Activated naive CD4-positive, alpha-beta T cell treated with Interleukin-2 at 50 U/mL for 16 hours (primary cell): Measurements from ENCODE around the gene PRMT5.
"Not testable (repeated sequence)": the region's sequence is repeated elsewhere in the genome, so short reads cannot be mapped to it uniquely, and the experiment has no call there.

Experiments
- DNase-seq: peaks from one replicate; pipeline ENCODE4 v3.0.0-alpha.2; 2020

PRMT5 gene

GRCh38 chr14:22929961-22930364 is 787 bp upstream of the PRMT5 start:
- DNase-seq, result no peak

GRCh38 chr14:22928237-22929103 is 706 bp downstream of the PRMT5 start:
- peak; percentile 5 for DNase-seq

- no peak for DNase-seq
Observed at GRCh38 chr14:22926316-22926715, 2.9 kb downstream of the PRMT5 start.

- no peak for DNase-seq
Observed at GRCh38 chr14:22925513-22925912, 3.7 kb downstream of the PRMT5 start.

GRCh38 chr14:22923746-22924145 is 5.4 kb downstream of the PRMT5 start:
- DNase-seq, result no peak

GRCh38 chr14:22922294-22922693 is 6.9 kb downstream of the PRMT5 start:
- no peak for DNase-seq

GRCh38 chr14:22920697-22921096 is 8.5 kb downstream of the PRMT5 start:
- no peak for DNase-seq

- no peak for DNase-seq
Observed at GRCh38 chr14:22919601-22919921, 9.6 kb downstream of the PRMT5 start.

- peak; percentile 99 for DNase-seq
Observed at GRCh38 chr14:22918804-22919600, 10.2 kb downstream of the PRMT5 start, which contains the start of gene RBM23. Gene RBM23 (minus strand): TSS chr14:22919149.

- no peak for DNase-seq
Observed at GRCh38 chr14:22915886-22916521, 13.2 kb downstream of the PRMT5 start.

GRCh38 chr14:22914836-22915235 is 14.3 kb downstream of the PRMT5 start:
- not testable (repeated sequence) for DNase-seq

- DNase-seq, result no peak
Observed at GRCh38 chr14:22910916-22911315, 18.3 kb downstream of the PRMT5 start.

- DNase-seq, result no peak
Observed at GRCh38 chr14:22908601-22909000, 20.6 kb downstream of the PRMT5 start.

GRCh38 chr14:22907429-22907828 is 21.7 kb downstream of the PRMT5 start:
- no peak for DNase-seq

GRCh38 chr14:22906073-22906472 is 23.1 kb downstream of the PRMT5 start:
- no peak for DNase-seq

- DNase-seq, result no peak
Observed at GRCh38 chr14:22905627-22906026, 23.5 kb downstream of the PRMT5 start.

GRCh38 chr14:22903742-22904087 is 25.5 kb downstream of the PRMT5 start:
- no peak for DNase-seq

GRCh38 chr14:22901799-22902198 is 27.4 kb downstream of the PRMT5 start:
- DNase-seq, result no peak

GRCh38 chr14:22900081-22900799 is 28.9 kb downstream of the PRMT5 start:
- DNase-seq, result peak; percentile 35

- DNase-seq, result no peak
Observed at GRCh38 chr14:22898302-22899090, 30.7 kb downstream of the PRMT5 start.

GRCh38 chr14:22897357-22897756 is 31.8 kb downstream of the PRMT5 start:
- no peak for DNase-seq

GRCh38 chr14:22896760-22897159 is 32.4 kb downstream of the PRMT5 start:
- no peak for DNase-seq
